HG03135 (cell line): Measurements from ENCODE around the gene FAM72D.
A peak's percentile ranks its signal among the peaks of the same experiment; 100 is the strongest.
"Not testable (repeated sequence)": the region's sequence is repeated elsewhere in the genome, so short reads cannot be mapped to it uniquely, and the experiment has no call there.

Experiments
- ATAC-seq: cut with Tn5 transposase; IDR thresholded peaks from one replicate; pipeline ENCODE4 v1.9.1; 2021; ENCODE audit warnings: mild to moderate bottlenecking, moderate library complexity; ENCODE audit not compliant: unreplicated experiment

The FAM72D gene

GRCh38 chr1:145144264-145144913, 48.6 kb downstream of the FAM72D start:
- ATAC-seq, result not testable (repeated sequence)

GRCh38 chr1:145146308-145146707, 50.5 kb downstream of the FAM72D start:
- not testable (repeated sequence) for ATAC-seq

- ATAC-seq, result not testable (repeated sequence)
Observed at GRCh38 chr1:145147172-145147571, 51.4 kb downstream of the FAM72D start.

GRCh38 chr1:145155421-145155820, 59.6 kb downstream of the FAM72D start:
- not testable (repeated sequence) for ATAC-seq

- not testable (repeated sequence) for ATAC-seq
Observed at GRCh38 chr1:145155873-145156272, 60.1 kb downstream of the FAM72D start.

GRCh38 chr1:145156891-145157610, 61.3 kb downstream of the FAM72D start:
- peak; percentile 48 for ATAC-seq

GRCh38 chr1:145157715-145158114, 61.9 kb downstream of the FAM72D start:
- ATAC-seq, result not testable (repeated sequence)

- peak; percentile 62 for ATAC-seq
Observed at GRCh38 chr1:145161046-145161752, 65.4 kb downstream of the FAM72D start.
